ENCODE results near the gene SYT12. TPM values are rescaled to one million over a fixed set of nuclear protein-coding genes. Genes with fewer than 3 reads are reported as not detected.

Gene SYT12
- total and polyA plus RNA-seq, 2 of the 13 experiments (the other 11 are each of a cell fraction or from before 2014, with no cell fraction given), result 0.01 to 0.02 TPM

GRCh38 chr11:67054836-67055523 is 32.0 kb downstream of the SYT12 start (continued):
- TF ChIP-seq, protein P1, sequence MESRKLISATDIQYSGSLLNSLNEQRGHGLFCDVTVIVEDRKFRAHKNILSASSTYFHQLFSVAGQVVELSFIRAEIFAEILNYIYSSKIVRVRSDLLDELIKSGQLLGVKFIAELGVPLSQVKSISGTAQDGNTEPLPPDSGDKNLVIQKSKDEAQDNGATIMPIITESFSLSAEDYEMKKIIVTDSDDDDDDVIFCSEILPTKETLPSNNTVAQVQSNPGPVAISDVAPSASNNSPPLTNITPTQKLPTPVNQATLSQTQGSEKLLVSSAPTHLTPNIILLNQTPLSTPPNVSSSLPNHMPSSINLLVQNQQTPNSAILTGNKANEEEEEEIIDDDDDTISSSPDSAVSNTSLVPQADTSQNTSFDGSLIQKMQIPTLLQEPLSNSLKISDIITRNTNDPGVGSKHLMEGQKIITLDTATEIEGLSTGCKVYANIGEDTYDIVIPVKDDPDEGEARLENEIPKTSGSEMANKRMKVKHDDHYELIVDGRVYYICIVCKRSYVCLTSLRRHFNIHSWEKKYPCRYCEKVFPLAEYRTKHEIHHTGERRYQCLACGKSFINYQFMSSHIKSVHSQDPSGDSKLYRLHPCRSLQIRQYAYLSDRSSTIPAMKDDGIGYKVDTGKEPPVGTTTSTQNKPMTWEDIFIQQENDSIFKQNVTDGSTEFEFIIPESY (CRISPR knock-in tag; IDR thresholded peaks at IDR 0.05), result no peak
- TF ChIP-seq ZNF772 (CRISPR knock-in tag; IDR thresholded peaks at IDR 0.05) (no peak), PAWR (CRISPR knock-in tag; IDR thresholded peaks at IDR 0.05; ENCODE audit: borderline replicate concordance) (no peak), SOX13 (IDR thresholded peaks at IDR 0.05) (no peak), SOX13 (CRISPR knock-in tag; conservative IDR thresholded peaks at IDR 0.05 in 1 of 2, IDR thresholded peaks at IDR 0.05 in 1 of 2) (peak in 1 of 2 experiments; percentile 74; a peak in 2 of 4 replicates), DR1 (CRISPR knock-in tag; IDR thresholded peaks at IDR 0.05) (no peak), TBX2 (CRISPR knock-in tag; IDR thresholded peaks at IDR 0.05; ENCODE audit: borderline replicate concordance) (peak; percentile 88), POLR2G (IDR thresholded peaks at IDR 0.05; ENCODE audit: low read depth, low read length) (no peak), ZNF569 (CRISPR knock-in tag; IDR thresholded peaks at IDR 0.05; ENCODE audit: borderline replicate concordance) (no peak), ZNF205 (CRISPR knock-in tag; IDR thresholded peaks at IDR 0.05) (0 out of 2 replicates have a peak, but pooled peaks have one; percentile 19), RXRB (CRISPR knock-in tag; IDR thresholded peaks at IDR 0.05; ENCODE audit: borderline replicate concordance) (peak; percentile 65; the same call in 1 of the 2 replicates), ZSCAN20 (CRISPR knock-in tag; IDR thresholded peaks at IDR 0.05; ENCODE audit: borderline replicate concordance) (0 out of 2 replicates have a peak, but pooled peaks have one; percentile 64), PITX1 (CRISPR knock-in tag; IDR thresholded peaks at IDR 0.05) (no peak), HNF1B (CRISPR knock-in tag; IDR thresholded peaks at IDR 0.05) (no peak), HES4 (CRISPR knock-in tag; IDR thresholded peaks at IDR 0.05; ENCODE audit: borderline replicate concordance) (no peak)
- TF ChIP-seq, protein P2, sequence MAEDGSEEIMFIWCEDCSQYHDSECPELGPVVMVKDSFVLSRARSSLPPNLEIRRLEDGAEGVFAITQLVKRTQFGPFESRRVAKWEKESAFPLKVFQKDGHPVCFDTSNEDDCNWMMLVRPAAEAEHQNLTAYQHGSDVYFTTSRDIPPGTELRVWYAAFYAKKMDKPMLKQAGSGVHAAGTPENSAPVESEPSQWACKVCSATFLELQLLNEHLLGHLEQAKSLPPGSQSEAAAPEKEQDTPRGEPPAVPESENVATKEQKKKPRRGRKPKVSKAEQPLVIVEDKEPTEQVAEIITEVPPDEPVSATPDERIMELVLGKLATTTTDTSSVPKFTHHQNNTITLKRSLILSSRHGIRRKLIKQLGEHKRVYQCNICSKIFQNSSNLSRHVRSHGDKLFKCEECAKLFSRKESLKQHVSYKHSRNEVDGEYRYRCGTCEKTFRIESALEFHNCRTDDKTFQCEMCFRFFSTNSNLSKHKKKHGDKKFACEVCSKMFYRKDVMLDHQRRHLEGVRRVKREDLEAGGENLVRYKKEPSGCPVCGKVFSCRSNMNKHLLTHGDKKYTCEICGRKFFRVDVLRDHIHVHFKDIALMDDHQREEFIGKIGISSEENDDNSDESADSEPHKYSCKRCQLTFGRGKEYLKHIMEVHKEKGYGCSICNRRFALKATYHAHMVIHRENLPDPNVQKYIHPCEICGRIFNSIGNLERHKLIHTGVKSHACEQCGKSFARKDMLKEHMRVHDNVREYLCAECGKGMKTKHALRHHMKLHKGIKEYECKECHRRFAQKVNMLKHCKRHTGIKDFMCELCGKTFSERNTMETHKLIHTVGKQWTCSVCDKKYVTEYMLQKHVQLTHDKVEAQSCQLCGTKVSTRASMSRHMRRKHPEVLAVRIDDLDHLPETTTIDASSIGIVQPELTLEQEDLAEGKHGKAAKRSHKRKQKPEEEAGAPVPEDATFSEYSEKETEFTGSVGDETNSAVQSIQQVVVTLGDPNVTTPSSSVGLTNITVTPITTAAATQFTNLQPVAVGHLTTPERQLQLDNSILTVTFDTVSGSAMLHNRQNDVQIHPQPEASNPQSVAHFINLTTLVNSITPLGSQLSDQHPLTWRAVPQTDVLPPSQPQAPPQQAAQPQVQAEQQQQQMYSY (CRISPR knock-in tag; IDR thresholded peaks at IDR 0.05), result no peak
- TF ChIP-seq, protein P3, sequence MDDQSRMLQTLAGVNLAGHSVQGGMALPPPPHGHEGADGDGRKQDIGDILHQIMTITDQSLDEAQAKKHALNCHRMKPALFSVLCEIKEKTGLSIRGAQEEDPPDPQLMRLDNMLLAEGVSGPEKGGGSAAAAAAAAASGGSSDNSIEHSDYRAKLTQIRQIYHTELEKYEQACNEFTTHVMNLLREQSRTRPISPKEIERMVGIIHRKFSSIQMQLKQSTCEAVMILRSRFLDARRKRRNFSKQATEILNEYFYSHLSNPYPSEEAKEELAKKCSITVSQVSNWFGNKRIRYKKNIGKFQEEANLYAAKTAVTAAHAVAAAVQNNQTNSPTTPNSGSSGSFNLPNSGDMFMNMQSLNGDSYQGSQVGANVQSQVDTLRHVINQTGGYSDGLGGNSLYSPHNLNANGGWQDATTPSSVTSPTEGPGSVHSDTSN (CRISPR knock-in tag; IDR thresholded peaks at IDR 0.05; ENCODE audit: borderline replicate concordance), result no peak
- TF ChIP-seq, protein P4, sequence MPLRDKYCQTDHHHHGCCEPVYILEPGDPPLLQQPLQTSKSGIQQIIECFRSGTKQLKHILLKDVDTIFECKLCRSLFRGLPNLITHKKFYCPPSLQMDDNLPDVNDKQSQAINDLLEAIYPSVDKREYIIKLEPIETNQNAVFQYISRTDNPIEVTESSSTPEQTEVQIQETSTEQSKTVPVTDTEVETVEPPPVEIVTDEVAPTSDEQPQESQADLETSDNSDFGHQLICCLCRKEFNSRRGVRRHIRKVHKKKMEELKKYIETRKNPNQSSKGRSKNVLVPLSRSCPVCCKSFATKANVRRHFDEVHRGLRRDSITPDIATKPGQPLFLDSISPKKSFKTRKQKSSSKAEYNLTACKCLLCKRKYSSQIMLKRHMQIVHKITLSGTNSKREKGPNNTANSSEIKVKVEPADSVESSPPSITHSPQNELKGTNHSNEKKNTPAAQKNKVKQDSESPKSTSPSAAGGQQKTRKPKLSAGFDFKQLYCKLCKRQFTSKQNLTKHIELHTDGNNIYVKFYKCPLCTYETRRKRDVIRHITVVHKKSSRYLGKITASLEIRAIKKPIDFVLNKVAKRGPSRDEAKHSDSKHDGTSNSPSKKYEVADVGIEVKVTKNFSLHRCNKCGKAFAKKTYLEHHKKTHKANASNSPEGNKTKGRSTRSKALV (CRISPR knock-in tag; IDR thresholded peaks at IDR 0.05), result no peak

All from HepG2 (cell line).